AG09319 (cell line): ENCODE data around the gene ZDHHC14.

Experiments used
- DNase-seq: peaks from one replicate; pipeline ENCODE4 v3.0.0-alpha.2; 2010; ENCODE audit warnings: low read depth; ENCODE audit errors: extremely low read depth
- TF ChIP-seq, protein P1 (sequence below): IDR thresholded peaks from 2 replicates; pipeline ENCODE4 v1.5.1; 2011; ENCODE audit warnings: low read depth, mild to moderate bottlenecking, inconsistent platforms, low read length, moderate library complexity

Gene ZDHHC14

DNA sequence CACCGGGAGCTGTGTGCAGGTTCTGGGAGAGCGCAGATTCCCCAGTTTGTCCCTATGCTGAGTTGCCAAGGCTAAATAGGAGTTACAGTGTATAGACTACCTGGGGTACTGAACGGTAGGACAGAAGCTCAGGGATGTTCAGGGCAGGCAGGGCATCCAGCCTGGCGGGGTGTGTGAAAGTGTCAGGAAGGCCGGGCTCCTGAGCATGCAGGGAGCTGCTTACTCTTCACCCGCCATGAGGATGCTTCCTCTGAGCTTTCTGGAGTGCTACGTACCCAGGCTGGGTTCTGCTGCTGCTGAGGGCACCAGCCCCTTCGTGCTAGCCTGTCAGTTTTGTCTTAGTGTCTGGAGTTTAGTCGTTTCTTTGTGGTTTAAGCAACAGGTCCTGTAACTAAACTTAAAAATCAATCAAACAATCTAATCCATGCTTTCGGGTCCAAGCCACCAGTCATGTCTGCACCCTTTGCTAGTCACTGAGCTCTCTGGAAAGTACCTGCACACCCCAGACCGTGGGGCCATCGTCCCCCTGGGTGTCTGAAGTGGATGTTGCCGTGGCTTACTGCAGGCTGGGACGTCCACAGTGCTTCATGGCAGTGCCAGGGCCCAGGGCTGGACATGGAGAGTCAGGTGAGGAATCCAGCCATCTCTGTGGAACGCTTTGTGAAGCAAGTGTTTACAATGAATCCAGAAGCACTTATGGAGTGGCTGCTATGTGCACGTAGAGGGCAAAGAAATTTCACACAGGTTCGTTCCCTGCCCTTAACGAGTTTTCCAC, 221.7 kb downstream of the ZDHHC14 start:
- no peak for DNase-seq
- TF ChIP-seq, protein P1, sequence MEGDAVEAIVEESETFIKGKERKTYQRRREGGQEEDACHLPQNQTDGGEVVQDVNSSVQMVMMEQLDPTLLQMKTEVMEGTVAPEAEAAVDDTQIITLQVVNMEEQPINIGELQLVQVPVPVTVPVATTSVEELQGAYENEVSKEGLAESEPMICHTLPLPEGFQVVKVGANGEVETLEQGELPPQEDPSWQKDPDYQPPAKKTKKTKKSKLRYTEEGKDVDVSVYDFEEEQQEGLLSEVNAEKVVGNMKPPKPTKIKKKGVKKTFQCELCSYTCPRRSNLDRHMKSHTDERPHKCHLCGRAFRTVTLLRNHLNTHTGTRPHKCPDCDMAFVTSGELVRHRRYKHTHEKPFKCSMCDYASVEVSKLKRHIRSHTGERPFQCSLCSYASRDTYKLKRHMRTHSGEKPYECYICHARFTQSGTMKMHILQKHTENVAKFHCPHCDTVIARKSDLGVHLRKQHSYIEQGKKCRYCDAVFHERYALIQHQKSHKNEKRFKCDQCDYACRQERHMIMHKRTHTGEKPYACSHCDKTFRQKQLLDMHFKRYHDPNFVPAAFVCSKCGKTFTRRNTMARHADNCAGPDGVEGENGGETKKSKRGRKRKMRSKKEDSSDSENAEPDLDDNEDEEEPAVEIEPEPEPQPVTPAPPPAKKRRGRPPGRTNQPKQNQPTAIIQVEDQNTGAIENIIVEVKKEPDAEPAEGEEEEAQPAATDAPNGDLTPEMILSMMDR = no peak

DNA sequence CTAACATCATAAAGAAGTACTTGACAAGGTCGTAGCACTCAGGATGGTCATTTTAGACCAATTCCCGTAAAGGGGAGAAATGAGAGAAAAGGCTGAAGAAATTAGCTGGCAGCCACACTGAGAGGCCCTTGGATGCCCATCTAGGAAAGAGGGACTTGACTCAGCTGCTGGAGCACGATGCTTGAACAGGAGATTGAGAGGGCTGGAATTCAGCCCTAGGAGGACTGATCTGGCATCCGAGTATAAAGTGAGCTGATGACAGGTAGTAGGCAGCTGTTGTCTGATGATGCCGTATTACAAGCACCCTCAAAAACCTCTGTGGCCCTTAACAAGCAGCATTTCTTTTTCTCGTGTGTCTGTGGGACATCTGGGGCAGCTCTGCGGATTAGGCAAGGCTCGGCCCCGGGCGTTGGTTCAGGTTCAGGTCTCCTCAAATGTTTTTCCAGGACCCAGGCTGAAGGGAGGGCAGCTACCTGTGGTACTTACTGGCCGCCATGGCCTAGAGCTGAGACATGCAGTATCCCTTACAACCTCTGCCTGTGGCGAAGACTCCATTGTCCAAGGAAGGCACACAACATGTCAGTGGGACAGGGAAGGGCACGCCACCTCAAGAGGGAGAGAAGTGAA, 222.4 kb downstream of the ZDHHC14 start:
- no peak for DNase-seq

DNA sequence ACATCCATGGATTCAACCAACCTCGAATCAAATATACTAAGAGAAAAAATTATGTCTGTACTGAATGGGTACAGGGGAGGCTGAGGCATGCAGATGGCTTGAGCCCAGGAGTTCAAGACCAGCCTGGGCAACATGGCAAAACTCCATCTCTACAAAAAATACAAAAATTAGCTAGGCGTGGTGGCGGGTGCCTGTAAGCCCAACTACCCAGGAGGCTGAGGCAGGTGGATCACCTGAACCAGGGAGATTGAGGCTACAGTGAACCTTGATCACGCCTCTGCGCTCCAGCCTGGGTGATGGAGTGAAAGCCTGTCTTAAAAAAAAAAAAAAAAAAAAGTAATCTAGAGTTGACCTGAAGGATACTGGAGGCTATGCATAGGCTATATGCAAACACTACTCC, 223.0 kb downstream of the ZDHHC14 start:
- no peak for DNase-seq
- TF ChIP-seq, protein P1 = no peak

More for the DNA sequence above, 222.4 kb downstream of the ZDHHC14 start:
- TF ChIP-seq, protein P1 = no peak

DNA sequence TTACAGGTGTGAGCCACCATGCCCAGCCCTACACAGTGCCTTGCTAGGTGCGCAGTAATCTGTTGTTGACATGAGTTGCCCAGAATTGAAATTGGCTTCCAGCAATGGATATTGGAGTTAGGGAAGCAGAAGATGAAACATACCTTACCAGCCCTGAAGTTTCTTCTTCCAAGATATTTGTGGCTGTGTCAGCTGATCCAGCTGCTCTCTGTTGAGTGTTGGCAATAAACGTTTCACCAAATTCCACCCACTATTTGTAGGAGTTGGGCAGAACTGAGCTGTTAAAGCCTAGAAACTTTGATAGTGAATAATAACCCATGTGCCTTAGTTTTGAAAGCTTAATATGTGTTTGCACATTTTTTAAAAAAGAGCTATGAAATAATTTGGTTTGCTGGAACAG, 223.8 kb downstream of the ZDHHC14 start:
- DNase-seq = no peak
- TF ChIP-seq, protein P1 = no peak

DNA sequence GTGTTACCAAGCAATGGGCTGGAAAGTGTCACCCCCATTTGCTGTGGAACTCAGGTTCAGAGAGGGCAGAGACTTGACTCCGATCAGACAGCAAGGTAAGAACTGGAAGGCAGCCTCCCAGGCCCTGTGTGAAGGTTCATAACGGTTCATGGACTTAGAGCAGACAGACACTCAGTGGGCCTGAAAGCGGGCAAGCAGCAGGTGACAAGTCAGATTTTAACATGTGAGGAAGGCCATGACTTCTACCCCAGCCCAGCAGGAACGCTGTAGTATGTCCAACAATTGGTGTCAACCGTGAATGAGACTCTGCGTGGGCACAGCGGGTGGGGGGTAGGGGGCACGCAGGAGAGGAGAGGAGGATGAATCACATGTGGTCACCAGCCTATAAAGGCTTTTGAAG, 224.5 kb downstream of the ZDHHC14 start:
- TF ChIP-seq, protein P1 = no peak
- no peak for DNase-seq

DNA sequence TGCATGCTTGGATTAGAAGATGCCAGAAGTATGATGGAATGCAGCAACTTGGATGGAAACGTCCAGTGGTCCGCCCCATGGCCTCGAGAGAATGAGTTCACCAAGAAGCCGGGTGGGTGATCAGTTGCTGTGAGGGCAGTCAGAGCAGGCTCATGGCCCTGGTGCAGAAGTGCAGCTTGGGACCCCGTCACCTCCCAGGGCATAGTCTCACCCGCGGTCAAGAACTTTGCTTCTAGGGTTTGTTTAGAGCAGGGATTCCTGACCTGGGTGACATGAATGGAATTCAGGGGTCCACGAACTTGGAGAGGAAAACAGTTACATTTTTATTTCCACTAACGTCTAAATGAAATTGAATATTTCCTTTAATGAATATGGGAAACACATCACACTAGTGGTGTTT, 225.5 kb downstream of the ZDHHC14 start:
- TF ChIP-seq, protein P1 = no peak
- no peak for DNase-seq
